Pancreas (tissue), 10 donors: ENCODE results near the gene EIF2S1. TPM values are rescaled to one million over a fixed set of nuclear protein-coding genes. Genes with fewer than 3 reads are reported as not detected.

Experiments used
- ATAC-seq, 4 donors: fragments of 200-7000 bp; cut with Tn5 transposase; one replicate each; pipeline versions ENCODE4 v1.8.0 to v1.9.1; 2020; ENCODE audit warnings: mild to moderate bottlenecking in 4 of 4, moderate library complexity in 4 of 4
- DNase-seq, 6 donors: peaks; one replicate each; pipeline ENCODE4 v3.0.0-alpha.2; 2020
- FAIRE-seq: peaks from 2 replicates; lab custom pipeline; 2012; peaks lifted over from hg19 to GRCh38; lab: Jason Lieb, UNC
- H3K27ac ChIP-seq, 4 donors: fragments of 200-600 bp; sonication (generic); 1 replicate in 3 of 4; 2 replicates in 1 of 4; pipeline versions ENCODE4 v1.5.0 to v1.8.0; 2020
- H3K27me3 ChIP-seq, 4 donors: fragments of 200-600 bp; one replicate each; pipeline ENCODE4 v1.8.0; 2021
- H3K36me3 ChIP-seq, 3 donors: fragments of 200-600 bp; sonication (generic) in 1 of 3; one replicate each; pipeline versions ENCODE4 v1.5.0 to v1.8.0; 2020 to 2021
- H3K4me1 ChIP-seq, 3 donors: fragments of 200-600 bp; one replicate each; pipeline ENCODE4 v1.8.0; 2021
- H3K4me3 ChIP-seq, 4 donors: fragments of 200-600 bp; sonication (generic) in 2 of 4; one replicate each; pipeline versions ENCODE4 v1.5.0 to v1.8.0; 2020 to 2021
- H3K9me3 ChIP-seq, 4 donors: fragments of 200-600 bp; one replicate each; pipeline ENCODE4 v1.8.0; 2021
- CTCF ChIP-seq, 4 donors: fragments of 200-600 bp; sonication (generic) in 3 of 4; IDR thresholded peaks; one replicate each; pipeline versions ENCODE4 v1.5.0 to v1.8.0; 2021; ENCODE audit warnings: antibody characterized with exemption in 4 of 4
- WGBS, 2 donors: extraction: QIAGEN DNeasy Blood & Tissue Kit; methylation state at CpG; one replicate each; pipeline ENCODE4 v1.1.7; 2013; 5-methylcytosine and 5-hydroxymethylcytosine counted together
- intact Hi-C, 3 donors: fragments of 100-400 bp; cut with DNase I; formaldehyde crosslinking; loops; one replicate each; pipeline versions ENCODE4 v1.11.1 to v1.14.2; 2022
- polyA plus RNA-seq, 2 donors: library from polyadenylated mRNA; stranded (reverse); fragments of 200-250 nt; gene quantifications; one replicate each; pipeline ENCODE4 v1.2.3, GENCODE V29; 2013
- total RNA-seq, 6 donors: library from RNA; stranded (reverse); fragmentation: NEBNext Ultra II Directional in 4 of 6; extraction: Animal tissue kit (Norgen Biotek cat#: 25700) in 4 of 6; gene quantifications; one replicate each; pipeline versions ENCODE4 v1.2.1 to v1.2.4, GENCODE V29; 2021 to 2023
- donor health status: healthy with polysubstance abuse.
- donor health status: DM: no; HTN: no; CAD: no; lungs with moderate emphysema.
- donor health status: DM: no; HTN: no; CAD: no.
- donor health status: control.
- donor health status: control.
- donor health status: Bipolar disorder and iron deficiency.
- donor health status: DM: yes; HTN: yes; CAD: no.
- donor health status: DM: no; HTN: no; CAD: no.
- donor health status: DM: no; HTN: no; CAD: no.
- donor health status: DM: yes; HTN: yes; CAD: no.

Gene EIF2S1
- total and polyA plus RNA-seq, 8 donors: 14.9 to 52.8 (median 33.2) TPM

- Histone ChIP-seq H3K4me1 (no peaks in the 10 kb centered on the region), H3K9me3 (no peaks in the 10 kb centered on the region), H3K36me3 (peaks cover 0 to 5% (median 0%) of the 10 kb centered on the region in 3 donors), H3K4me3 (no peak overlapping the region), H3K27me3 (no peaks in the 10 kb centered on the region), H3K27ac (no peak overlapping the region)
- FAIRE-seq: no peak
- DNase-seq: no peak
- ATAC-seq: no peak
- intact Hi-C loops: no loop called here
- TF ChIP-seq CTCF (IDR thresholded peaks at IDR 0.05): no peak
- WGBS, 2 donors: 68 to 83% methylated on average over 3 of the region's 3 CpGs
These were observed 32.0 kb downstream of the EIF2S1 start for GRCh38 chr14:67392123-67392522.

GRCh38 chr14:67392800-67393199 is 32.7 kb downstream of the EIF2S1 start:
- peaks cover 0 to 5% (median 0%) of the 10 kb centered on the region in 3 donors for H3K36me3 ChIP-seq
- no peaks in the 10 kb centered on the region for H3K27me3 ChIP-seq

GRCh38 chr14:67393689-67394088 is 33.6 kb downstream of the EIF2S1 start:
- 77 to 79% methylated on average over 6 of the region's 6 CpGs for WGBS, 2 donors
- H3K27ac ChIP-seq: no peak overlapping the region
- intact Hi-C loops: no loop called here
- no peaks in the 10 kb centered on the region for H3K9me3 ChIP-seq
- H3K4me3 ChIP-seq: no peak overlapping the region
- ATAC-seq: no peak
- DNase-seq: no peak
- no peaks in the 10 kb centered on the region for H3K4me1 ChIP-seq
- no peak for TF ChIP-seq CTCF (IDR thresholded peaks at IDR 0.05)
- no peaks in the 10 kb centered on the region for H3K27me3 ChIP-seq
- no peak for FAIRE-seq
- H3K36me3 ChIP-seq: peaks cover 0 to 5% (median 0%) of the 10 kb centered on the region in 3 donors

More at GRCh38 chr14:67392800-67393199, 32.7 kb downstream of the EIF2S1 start:
- Histone ChIP-seq H3K27ac (no peak overlapping the region), H3K4me1 (no peaks in the 10 kb centered on the region), H3K4me3 (no peak overlapping the region), H3K9me3 (no peaks in the 10 kb centered on the region)
- WGBS, 2 donors: 76 to 87% methylated on average over 9 of the region's 9 CpGs
- intact Hi-C loops: no loop called here
- ATAC-seq (peak in 1 of 4 donors; percentile 8), DNase-seq (no peak), FAIRE-seq (no peak)
- TF ChIP-seq CTCF (IDR thresholded peaks at IDR 0.05): no peak

GRCh38 chr14:67395086-67395875 is 35.2 kb downstream of the EIF2S1 start:
- WGBS, 2 donors: 80 to 84% methylated on average over 16 of the region's 16 CpGs
- Histone ChIP-seq H3K36me3 (peaks cover 0 to 5% (median 0%) of the 10 kb centered on the region in 3 donors), H3K4me1 (no peaks in the 10 kb centered on the region), H3K27ac (no peak overlapping the region), H3K4me3 (no peak overlapping the region), H3K27me3 (no peaks in the 10 kb centered on the region), H3K9me3 (no peaks in the 10 kb centered on the region)
- intact Hi-C loops: no loop called here
- ATAC-seq: no peak
- DNase-seq: no peak
- no peak for TF ChIP-seq CTCF (IDR thresholded peaks at IDR 0.05)
- FAIRE-seq: no peak

GRCh38 chr14:67395876-67396189 is 35.7 kb downstream of the EIF2S1 start:
- WGBS, 2 donors: 85 to 89% methylated on average over 5 of the region's 5 CpGs
- no peaks in the 10 kb centered on the region for H3K9me3 ChIP-seq
- no peaks in the 10 kb centered on the region for H3K27me3 ChIP-seq
- ATAC-seq: no peak
- no peak for FAIRE-seq
- H3K4me3 ChIP-seq: no peak overlapping the region
- TF ChIP-seq CTCF (IDR thresholded peaks at IDR 0.05): no peak
- intact Hi-C loops: no loop called here
- no peak overlapping the region for H3K27ac ChIP-seq
- H3K36me3 ChIP-seq: peaks cover 0 to 5% (median 0%) of the 10 kb centered on the region in 3 donors
- DNase-seq: no peak
- no peaks in the 10 kb centered on the region for H3K4me1 ChIP-seq
